Ascending aorta (tissue), 2 donors: ENCODE measurements around the gene NCBP3. TPM values are rescaled to one million over a fixed set of nuclear protein-coding genes. Genes with fewer than 3 reads are reported as not detected.

Source experiments
- DNase-seq, 2 donors: peaks; one replicate each; pipeline ENCODE4 v3.0.0-alpha.2; 2019; ENCODE audit warnings: low spot score in 2 of 2
- H3K27ac ChIP-seq, 2 donors: fragments of 200-600 bp; sonication (generic); one replicate each; pipeline ENCODE4 v1.5.1; 2016 to 2017; ENCODE audit warnings: mild to moderate bottlenecking in 1 of 2
- H3K27me3 ChIP-seq: fragments of 200-600 bp; sonication (generic); one replicate; pipeline ENCODE4 v1.5.1; 2017
- H3K36me3 ChIP-seq, 2 donors: fragments of 200-600 bp; sonication (generic); one replicate each; pipeline ENCODE4 v1.5.1; 2016
- H3K4me1 ChIP-seq, 2 donors: fragments of 200-600 bp; sonication (generic); one replicate each; pipeline ENCODE4 v1.5.1; 2016 to 2017; ENCODE audit warnings: mild to moderate bottlenecking in 1 of 2
- H3K4me3 ChIP-seq, 2 donors: fragments of 200-600 bp; sonication (generic); one replicate each; pipeline ENCODE4 v1.5.1; 2016 to 2017; ENCODE audit warnings: mild to moderate bottlenecking in 1 of 2
- H3K9me3 ChIP-seq, 2 donors: fragments of 200-600 bp; sonication (generic); one replicate each; pipeline ENCODE4 v1.5.1; 2016
- intact Hi-C: fragments of 100-400 bp; cut with DNase I; formaldehyde crosslinking; loops from one replicate; pipeline ENCODE4 v1.15.1; 2023
- total RNA-seq: library from RNA; depleted of rRNA; stranded (reverse); fragments of >200 nt; gene quantifications from one replicate; pipeline ENCODE4 v1.1.0, GENCODE V29; 2016
- TF ChIP-seq, protein P1 (sequence below), 3 experiments: fragments of 200-600 bp in 2 of 3; fragments of 450-650 bp in 1 of 3; sonication (generic) in 2 of 3; IDR thresholded peaks; one replicate each; pipeline ENCODE4 v1.5.1; 2016 to 2019; ENCODE audit warnings: antibody characterized with exemption in 3 of 3, mild to moderate bottlenecking in 1 of 3, moderate library complexity in 1 of 3

NCBP3 gene
- total RNA-seq, 1 donor from 2014 or later: 3.9 TPM

DNA sequence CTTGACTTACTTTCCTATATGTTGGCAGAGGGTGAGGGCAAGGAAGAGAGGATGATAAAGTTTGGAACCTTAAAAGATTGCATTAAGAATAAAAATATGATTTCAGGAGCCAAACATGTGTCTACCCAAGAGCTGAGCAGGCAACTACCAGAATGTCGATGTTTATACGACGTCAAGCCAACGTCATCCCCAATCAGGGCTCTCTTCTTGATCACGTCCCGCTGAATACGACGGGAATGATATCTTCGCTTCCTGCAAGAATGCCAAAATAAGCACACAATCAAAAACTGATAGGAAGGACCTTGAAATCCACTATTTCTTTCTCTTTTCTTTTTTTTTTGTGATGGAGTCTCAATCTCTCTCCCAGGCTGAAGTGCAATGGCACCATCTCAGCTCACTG, 24.9 kb downstream of the NCBP3 start:
- H3K4me3 ChIP-seq: no peak overlapping the region
- TF ChIP-seq, protein P1, sequence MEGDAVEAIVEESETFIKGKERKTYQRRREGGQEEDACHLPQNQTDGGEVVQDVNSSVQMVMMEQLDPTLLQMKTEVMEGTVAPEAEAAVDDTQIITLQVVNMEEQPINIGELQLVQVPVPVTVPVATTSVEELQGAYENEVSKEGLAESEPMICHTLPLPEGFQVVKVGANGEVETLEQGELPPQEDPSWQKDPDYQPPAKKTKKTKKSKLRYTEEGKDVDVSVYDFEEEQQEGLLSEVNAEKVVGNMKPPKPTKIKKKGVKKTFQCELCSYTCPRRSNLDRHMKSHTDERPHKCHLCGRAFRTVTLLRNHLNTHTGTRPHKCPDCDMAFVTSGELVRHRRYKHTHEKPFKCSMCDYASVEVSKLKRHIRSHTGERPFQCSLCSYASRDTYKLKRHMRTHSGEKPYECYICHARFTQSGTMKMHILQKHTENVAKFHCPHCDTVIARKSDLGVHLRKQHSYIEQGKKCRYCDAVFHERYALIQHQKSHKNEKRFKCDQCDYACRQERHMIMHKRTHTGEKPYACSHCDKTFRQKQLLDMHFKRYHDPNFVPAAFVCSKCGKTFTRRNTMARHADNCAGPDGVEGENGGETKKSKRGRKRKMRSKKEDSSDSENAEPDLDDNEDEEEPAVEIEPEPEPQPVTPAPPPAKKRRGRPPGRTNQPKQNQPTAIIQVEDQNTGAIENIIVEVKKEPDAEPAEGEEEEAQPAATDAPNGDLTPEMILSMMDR (IDR thresholded peaks at IDR 0.05): no peak
- no peaks in the 10 kb centered on the region for H3K9me3 ChIP-seq
- H3K27ac ChIP-seq: no peak overlapping the region
- no peaks in the 10 kb centered on the region for H3K4me1 ChIP-seq
- peaks cover 83 to 97% of the 10 kb centered on the region in 2 donors for H3K36me3 ChIP-seq
- intact Hi-C loops: no loop called here
- no peaks in the 10 kb centered on the region for H3K27me3 ChIP-seq
- DNase-seq: no peak

DNA sequence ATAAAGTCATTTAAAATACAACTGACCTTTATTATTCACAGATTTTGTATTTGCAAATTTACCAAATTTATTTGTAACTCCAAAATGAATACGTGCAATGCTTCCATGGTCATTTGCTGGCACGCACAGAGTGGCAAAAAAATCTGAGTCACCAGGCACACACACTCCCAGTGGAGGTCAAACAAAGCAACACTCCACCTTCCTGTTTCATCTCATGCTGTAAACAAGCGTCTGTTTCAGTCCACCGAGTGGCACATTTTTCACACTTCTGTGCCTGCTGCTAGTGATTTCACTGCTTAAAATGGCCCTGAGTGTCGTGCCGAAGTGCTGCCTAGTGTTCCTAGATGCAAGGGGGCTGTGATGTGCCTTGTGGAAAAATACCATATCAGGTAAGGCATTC, 27.3 kb downstream of the NCBP3 start:
- Histone ChIP-seq H3K27me3 (no peaks in the 10 kb centered on the region), H3K9me3 (no peaks in the 10 kb centered on the region), H3K4me1 (no peaks in the 10 kb centered on the region), H3K4me3 (no peak overlapping the region), H3K27ac (no peak overlapping the region), H3K36me3 (peaks cover 78 to 97% of the 10 kb centered on the region in 2 donors)
- DNase-seq: no peak
- intact Hi-C loops: no loop called here
- TF ChIP-seq, protein P1 (IDR thresholded peaks at IDR 0.05): no peak

DNA sequence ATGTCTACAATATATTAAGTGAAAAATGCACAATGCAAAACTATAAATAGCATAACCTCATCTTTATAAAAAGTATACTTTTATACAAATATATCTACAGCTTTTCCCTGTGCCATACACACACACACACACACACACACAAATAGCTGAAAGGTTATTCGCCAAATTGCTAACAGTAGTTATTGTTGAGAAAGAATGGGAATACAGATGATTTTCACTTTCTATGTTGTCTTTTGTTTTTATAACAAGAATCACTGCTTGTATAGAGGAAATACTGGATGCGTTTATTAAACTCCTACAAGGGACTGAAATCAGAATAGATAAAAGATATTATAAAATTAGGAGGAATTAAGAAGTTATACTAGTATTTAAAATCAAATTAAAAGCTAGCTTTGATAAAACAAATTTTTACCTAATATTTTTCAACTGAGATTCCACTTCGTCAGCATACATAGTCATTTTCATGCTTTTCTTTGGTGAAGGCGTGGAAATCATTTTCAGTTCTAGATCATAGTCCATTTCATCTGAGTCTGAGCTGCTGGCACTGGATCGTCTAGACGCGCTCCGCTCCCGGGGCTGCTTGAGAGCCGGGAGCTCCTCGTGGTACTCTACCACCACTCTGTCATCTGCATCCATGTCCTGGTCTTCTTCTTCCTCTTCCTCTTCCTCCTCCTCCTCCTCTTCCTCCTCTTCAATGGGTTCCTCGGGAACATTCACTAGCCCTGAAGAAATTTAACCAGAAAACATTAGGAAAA, 28.0 kb downstream of the NCBP3 start:
- Histone ChIP-seq H3K4me1 (no peaks in the 10 kb centered on the region), H3K27me3 (no peaks in the 10 kb centered on the region), H3K9me3 (no peaks in the 10 kb centered on the region), H3K4me3 (no peak overlapping the region), H3K27ac (no peak overlapping the region), H3K36me3 (peaks cover 77 to 97% of the 10 kb centered on the region in 2 donors)
- TF ChIP-seq, protein P1 (IDR thresholded peaks at IDR 0.05): no peak
- intact Hi-C loops: no loop called here
- DNase-seq: no peak

DNA sequence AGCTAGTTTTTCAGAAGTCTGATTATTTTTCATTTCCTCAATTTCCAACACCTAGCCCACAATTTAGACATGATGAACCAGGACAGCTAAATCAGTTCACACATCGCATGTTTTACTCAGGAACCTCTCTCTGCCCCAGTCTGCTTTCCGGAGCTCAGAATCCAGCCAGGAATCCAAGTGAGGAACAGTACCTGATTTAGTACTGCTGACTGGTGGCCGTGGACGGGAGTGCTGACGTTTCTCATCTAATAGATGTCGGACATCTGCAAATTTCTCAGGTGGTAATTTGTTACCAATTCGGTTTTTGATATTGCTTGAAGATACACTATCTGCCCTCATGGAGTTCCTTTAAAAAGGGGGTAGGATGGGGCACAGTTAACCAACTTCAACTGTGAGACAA, 30.1 kb downstream of the NCBP3 start:
- H3K4me1 ChIP-seq: no peaks in the 10 kb centered on the region
- TF ChIP-seq, protein P1 (IDR thresholded peaks at IDR 0.05): no peak
- peaks cover 75 to 96% of the 10 kb centered on the region in 2 donors for H3K36me3 ChIP-seq
- no peaks in the 10 kb centered on the region for H3K9me3 ChIP-seq
- H3K27ac ChIP-seq: no peak overlapping the region
- no peaks in the 10 kb centered on the region for H3K27me3 ChIP-seq
- intact Hi-C loops: no loop called here
- no peak overlapping the region for H3K4me3 ChIP-seq
- no peak for DNase-seq

DNA sequence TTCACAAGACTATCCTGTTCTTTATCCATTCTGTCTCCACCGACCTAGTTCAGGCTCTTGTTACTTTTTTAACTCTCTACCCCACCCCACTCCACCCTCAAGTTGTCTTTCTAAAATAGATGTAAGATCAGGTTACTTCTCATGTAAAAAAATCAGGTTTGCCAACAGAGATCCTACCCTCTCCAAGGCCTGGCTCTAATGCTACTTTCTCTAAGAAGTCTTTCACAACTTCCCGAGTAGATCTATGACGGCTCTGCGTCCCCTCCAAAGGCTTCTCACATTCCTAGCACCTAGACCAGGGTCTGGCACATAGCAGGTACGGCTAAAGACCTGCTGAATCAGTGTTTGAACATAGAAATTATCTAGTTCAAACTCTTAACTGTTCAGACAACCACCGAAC, 30.9 kb downstream of the NCBP3 start:
- intact Hi-C loops: no loop called here
- no peak for DNase-seq
- H3K9me3 ChIP-seq: no peaks in the 10 kb centered on the region
- H3K27ac ChIP-seq: no peak overlapping the region
- TF ChIP-seq, protein P1 (IDR thresholded peaks at IDR 0.05): no peak
- H3K4me3 ChIP-seq: no peak overlapping the region
- no peaks in the 10 kb centered on the region for H3K4me1 ChIP-seq
- peaks cover 70 to 96% of the 10 kb centered on the region in 2 donors for H3K36me3 ChIP-seq
- H3K27me3 ChIP-seq: no peaks in the 10 kb centered on the region
